Panc1 (cell line): ENCODE results near the gene ZFPL1. TPM values are rescaled to one million over a fixed set of nuclear protein-coding genes. Genes with fewer than 3 reads are reported as not detected.

Experiments used
- ATAC-seq: fragments of 200-7000 bp; cut with Tn5 transposase; 2 replicates; pipeline ENCODE4 v1.9.1; 2020; ENCODE audit warnings: mild to moderate bottlenecking, moderate library complexity
- BruUV-seq: library from RNA; stranded (reverse); fragments of 400-500 nt; replicated peaks from 2 replicates; lab custom pipeline; 2021; lab: Mats Ljungman, UMichigan
- CTCF ChIA-PET: fragments of 300-600 bp; sonication (Branson Sonifier 250); formaldehyde crosslinking; loops from one replicate; lab custom pipeline; 2022; ENCODE audit warnings: antibody characterized with exemption; lab: Charles Lee
- POLR2A ChIA-PET: fragments of 300-600 bp; sonication (Branson Sonifier 250); formaldehyde crosslinking; loops from one replicate; lab custom pipeline; 2022; ENCODE audit warnings: antibody characterized with exemption; lab: Charles Lee
- DNase-seq: peaks from one replicate; pipeline ENCODE4 v3.0.0-alpha.2; 2010; ENCODE audit warnings: low read depth, low spot score
- H3K27ac ChIP-seq: 2 replicates; pipeline ENCODE4 v1.5.1; 2011; ENCODE audit warnings: mild to moderate bottlenecking, low read length, inconsistent platforms
- H3K27me3 ChIP-seq: fragments of 200-500 bp; sonication (Bioruptor generic); 2 replicates; pipeline ENCODE4 v1.6.0; 2014; ENCODE audit warnings: low read length, inconsistent platforms; ENCODE audit not compliant: control insufficient read depth, insufficient read depth
- H3K36me3 ChIP-seq: fragments of 200-500 bp; sonication (Bioruptor generic); 2 replicates; pipeline ENCODE4 v1.5.1; 2014; ENCODE audit warnings: inconsistent platforms, mild to moderate bottlenecking, low read length, moderate library complexity; ENCODE audit not compliant: control insufficient read depth, insufficient read depth
- H3K4me1 ChIP-seq: 2 replicates; pipeline ENCODE4 v1.5.1; 2011; ENCODE audit warnings: inconsistent platforms, mild to moderate bottlenecking, low read length, moderate library complexity; ENCODE audit not compliant: control insufficient read depth, insufficient read depth
- H3K4me3 ChIP-seq, 2 experiments: 2 replicates each; pipeline ENCODE4 v1.5.1; 2011 to 2012; ENCODE audit warnings: low read depth in 2 of 2, low read length in 2 of 2, mild to moderate bottlenecking in 2 of 2, inconsistent platforms in 1 of 2, moderate library complexity in 1 of 2
- H3K9me3 ChIP-seq: fragments of 200-500 bp; sonication (Bioruptor generic); 2 replicates; pipeline ENCODE4 v1.5.1; 2014; ENCODE audit warnings: low read depth, mild to moderate bottlenecking, inconsistent platforms, low read length, moderate library complexity; ENCODE audit not compliant: control insufficient read depth, insufficient read depth
- CTCF ChIP-seq: fragments of 450-650 bp; IDR thresholded peaks from 2 replicates; pipeline ENCODE4 v1.5.1; 2017; ENCODE audit warnings: mild to moderate bottlenecking
- POLR2AphosphoS5 ChIP-seq: IDR thresholded peaks from 2 replicates; pipeline ENCODE4 v1.6.1; 2012; ENCODE audit warnings: mild to moderate bottlenecking, low read depth, low read length, moderate library complexity
- REST ChIP-seq, 2 experiments: IDR thresholded peaks; 2 replicates each; pipeline ENCODE4 v1.6.1; 2011 to 2012; ENCODE audit warnings: low read depth in 2 of 2, control low read depth in 1 of 2, low read length in 1 of 2, mild to moderate bottlenecking in 1 of 2, moderate library complexity in 1 of 2; ENCODE audit not compliant: insufficient read depth in 1 of 2
- SIN3A ChIP-seq: IDR thresholded peaks from 2 replicates; pipeline ENCODE4 v1.6.1; 2012; ENCODE audit warnings: low read depth, mild to moderate bottlenecking, low read length, moderate library complexity, borderline replicate concordance; ENCODE audit not compliant: insufficient read depth
- TCF7L2 ChIP-seq: IDR thresholded peaks from 2 replicates; pipeline ENCODE4 v1.6.1; 2011; ENCODE audit warnings: mild to moderate bottlenecking, low read depth, low read length, inconsistent platforms
- in situ Hi-C: cut with HindIII; loops from 2 replicates; pipeline ENCODE4 v1.10.0; 2016; ENCODE audit warnings: low sequenced_read_pairs, low pct_unique_long_range_greater_than_20kb
- intact Hi-C: fragments of 100-400 bp; cut with micrococcal nuclease; formaldehyde crosslinking; loops from one replicate; pipeline ENCODE4 v1.10.0; 2022; ENCODE audit not compliant: unreplicated experiment
- total RNA-seq: library from RNA; stranded (reverse); gene quantifications from one replicate; pipeline ENCODE4 v1.2.1, GENCODE V29; 2021; ENCODE audit not compliant: unreplicated experiment

Gene ZFPL1
- total RNA-seq, 1 experiment from 2014 or later = 68.4 TPM

- H3K4me3 ChIP-seq = peak overlapping the region; percentile 70 to 78
- TF ChIP-seq CTCF = no peak
- TF ChIP-seq SIN3A = no peak
- no peak for TF ChIP-seq TCF7L2
- no peak; the same call in 1 of the 2 replicates for TF ChIP-seq POLR2AphosphoS5
- TF ChIP-seq REST (IDR thresholded peaks at IDR 0.05; ENCODE audit: insufficient read depth in 1 of 2, low read depth in 2 of 2, low read length in 1 of 2) = no peak
- in situ Hi-C loops = no loop called here
- H3K36me3 ChIP-seq = peaks cover 15% of the 10 kb centered on the region
- intact Hi-C loops = loop anchor here (10.0 kb wide), 1 partner anchor 272 kb away; the partner anchor contains the start of gene CDC42BPG
- H3K4me1 ChIP-seq = peaks cover 33% of the 10 kb centered on the region
- CTCF ChIA-PET = no interaction called here
- POLR2A ChIA-PET = interaction anchor here (0.6 kb wide), 1 partner anchor 735 kb away, joined by 4 read pairs; no protein-coding TSS in a partner anchor
- ATAC-seq (peak; percentile 6), DNase-seq (no peak)
- H3K9me3 ChIP-seq = no peaks in the 10 kb centered on the region
- peak overlapping the region; percentile 89 for H3K27ac ChIP-seq
- H3K27me3 ChIP-seq = no peaks in the 10 kb centered on the region
- no TSS peak for BruUV-seq
These were observed 32.6 kb downstream of the ZFPL1 start for GRCh38 chr11:65116370-65117205.

- ATAC-seq = peak; percentile 77
- TF ChIP-seq SIN3A (peak; percentile 77; the same call in 1 of the 2 replicates), POLR2AphosphoS5 (peak; percentile 98), REST (IDR thresholded peaks at IDR 0.05; ENCODE audit: insufficient read depth in 1 of 2, low read depth in 2 of 2, low read length in 1 of 2) (peak in 1 of 2 experiments; percentile 48; a peak in 1 of 4 replicates), TCF7L2 (0 out of 2 replicates have a peak, but pooled peaks have one; percentile 27), CTCF (peak; percentile 99)
- Histone ChIP-seq H3K9me3 (no peaks in the 10 kb centered on the region), H3K4me3 (peak within 1 kb of the TSS; percentile 70 to 78), H3K36me3 (peaks cover 15% of the 10 kb centered on the region), H3K27me3 (no peaks in the 10 kb centered on the region), H3K27ac (peak within 1 kb of the TSS; percentile 89), H3K4me1 (peaks cover 33% of the 10 kb centered on the region)
- no TSS peak for BruUV-seq
- in situ Hi-C loops = no loop called here
- ChIA-PET POLR2A (no interaction called here), CTCF (interaction anchor here (1.0 kb wide), 1 partner anchor 268 kb away, joined by 4 read pairs; no protein-coding TSS in a partner anchor)
- peak; percentile 99 for DNase-seq
- intact Hi-C loops = loop anchor here (10.0 kb wide), 1 partner anchor 273 kb away; the partner anchor contains the start of gene CDC42BPG
These were observed 33.4 kb downstream of the ZFPL1 start, which contains the start of gene ZNHIT2 for GRCh38 chr11:65117206-65118096. Gene ZNHIT2 (minus strand): TSS chr11:65117701. CDS start chr11:65117653, 48 bp downstream.
